SK-N-SH (cell line): ENCODE measurements around the gene SHC3. TPM values are rescaled to one million over a fixed set of nuclear protein-coding genes. Genes with fewer than 3 reads are reported as not detected.
A peak's percentile ranks its signal among the peaks of the same experiment; 100 is the strongest.

Experiments used
- CTCF ChIA-PET: fragments of 300-600, 350-600 bp; formaldehyde crosslinking; extraction: SDS; loops from one replicate; lab custom pipeline; 2021; lab: Yijun Ruan, JAX
- POLR2A ChIA-PET: fragments of 350-600 bp; sonication (Branson Sonifier 250); formaldehyde crosslinking; extraction: SDS; loops from one replicate; lab custom pipeline; 2020; ENCODE audit warnings: antibody characterized with exemption, inconsistent platforms; lab: Yijun Ruan, JAX
- DNase-seq: peaks from one replicate; pipeline ENCODE4 v3.0.0; 2012
- H2AFZ ChIP-seq: fragments of 200-600 bp; sonication (generic); 2 replicates; pipeline ENCODE4 v1.8.1; 2016; ENCODE audit warnings: antibody characterized with exemption, mild to moderate bottlenecking, low read depth
- H3F3A ChIP-seq: fragments of 200-600 bp; sonication (generic); replicated peaks from 2 replicates; pipeline ENCODE3; 2016; ENCODE audit warnings: antibody characterized with exemption, mild to moderate bottlenecking; ENCODE audit not compliant: insufficient read depth
- H3K27ac ChIP-seq, 2 experiments: fragments of 200-500 bp in 1 of 2; fragments of 200-600 bp in 1 of 2; sonication (Bioruptor generic) in 1 of 2; sonication (generic), shearing (Covaris generic) in 1 of 2; 2 replicates each; pipeline versions ENCODE4 v1.5.1 to v1.6.1; 2014 to 2016; ENCODE audit warnings: low read depth in 2 of 2, inconsistent platforms in 1 of 2, low read length in 1 of 2, mild to moderate bottlenecking in 1 of 2, mixed read lengths in 1 of 2
- H3K27me3 ChIP-seq: fragments of 200-600 bp; sonication (generic), shearing (Covaris generic); 2 replicates; pipeline ENCODE4 v1.6.1; 2016; ENCODE audit warnings: mixed run types; ENCODE audit not compliant: insufficient read depth
- H3K36me3 ChIP-seq, 2 experiments: fragments of 200-500 bp in 1 of 2; fragments of 200-600 bp in 1 of 2; sonication (Bioruptor generic) in 1 of 2; sonication (generic) in 1 of 2; replicated peaks in 1 of 2; 2 replicates each; pipeline versions ENCODE3 to v1.5.1; 2014 to 2016; ENCODE audit warnings: low read length in 1 of 2, mild to moderate bottlenecking in 1 of 2; ENCODE audit not compliant: insufficient read depth in 2 of 2, control insufficient read depth in 1 of 2
- H3K4me1 ChIP-seq, 2 experiments: fragments of 200-500 bp in 1 of 2; fragments of 200-600 bp in 1 of 2; sonication (Bioruptor generic) in 1 of 2; sonication (generic), shearing (Covaris generic) in 1 of 2; 2 replicates each; pipeline versions ENCODE4 v1.5.1 to v1.6.1; 2014 to 2016; ENCODE audit warnings: low read depth in 1 of 2, low read length in 1 of 2, mixed run types in 1 of 2; ENCODE audit not compliant: insufficient read depth in 2 of 2, control insufficient read depth in 1 of 2
- H3K4me2 ChIP-seq: fragments of 200-600 bp; sonication (generic), shearing (Covaris generic); 2 replicates; pipeline ENCODE4 v1.6.1; 2017; ENCODE audit warnings: mixed run types
- H3K4me3 ChIP-seq, 2 experiments: fragments of 200-500 bp in 1 of 2; fragments of 200-600 bp in 1 of 2; sonication (Bioruptor generic) in 1 of 2; sonication (generic), shearing (Covaris generic) in 1 of 2; 2 replicates each; pipeline versions ENCODE4 v1.5.1 to v1.8.1; 2014 to 2016; ENCODE audit warnings: low read depth in 2 of 2, inconsistent platforms in 1 of 2, low read length in 1 of 2, mild to moderate bottlenecking in 1 of 2, mixed read lengths in 1 of 2, moderate library complexity in 1 of 2
- H3K79me2 ChIP-seq: fragments of 200-600 bp; sonication (generic); 2 replicates; pipeline ENCODE4 v1.8.1; 2017; ENCODE audit warnings: mild to moderate bottlenecking; ENCODE audit not compliant: insufficient read depth
- H3K9ac ChIP-seq: fragments of 200-600 bp; sonication (generic); 2 replicates; pipeline ENCODE4 v1.6.1; 2017; ENCODE audit warnings: mixed run types
- H3K9me2 ChIP-seq: fragments of 200-600 bp; sonication (generic); 2 replicates; pipeline ENCODE4 v1.6.1; 2017; ENCODE audit warnings: mixed run types
- H3K9me3 ChIP-seq: fragments of 200-600 bp; sonication (generic); 2 replicates; pipeline ENCODE4 v1.6.1; 2017; ENCODE audit warnings: mixed run types, mild to moderate bottlenecking, moderate library complexity
- H4K20me1 ChIP-seq: fragments of 200-600 bp; sonication (generic); 2 replicates; pipeline ENCODE4 v1.6.1; 2017; ENCODE audit warnings: mild to moderate bottlenecking, mixed run types; ENCODE audit not compliant: insufficient read depth
- EP300 ChIP-seq, 2 experiments: IDR thresholded peaks; 2 replicates each; pipeline versions ENCODE4 v1.4.0 to v1.6.1; 2012; ENCODE audit warnings: borderline replicate concordance in 1 of 2, low read depth in 1 of 2, low read length in 1 of 2
- FOSL2 ChIP-seq: IDR thresholded peaks from 2 replicates; pipeline ENCODE4 v1.4.0; 2012; ENCODE audit warnings: low read depth, mild to moderate bottlenecking, moderate library complexity, borderline replicate concordance
- FOXJ3 ChIP-seq: sonication (generic); formaldehyde crosslinking; IDR thresholded peaks from 2 replicates; pipeline ENCODE4 v1.5.1; 2020; ENCODE audit warnings: mild to moderate bottlenecking, missing genetic modification reagents
- JUND ChIP-seq: IDR thresholded peaks from 2 replicates; pipeline ENCODE4 v1.4.0; 2012
- NFIC ChIP-seq: IDR thresholded peaks from 2 replicates; pipeline ENCODE4 v1.4.0; 2012; ENCODE audit warnings: borderline replicate concordance
- POLR2AphosphoS5 ChIP-seq: IDR thresholded peaks from 2 replicates; pipeline ENCODE4 v1.6.1; 2012; ENCODE audit warnings: low read depth, low read length
- TCF12 ChIP-seq: IDR thresholded peaks from 2 replicates; pipeline ENCODE4 v1.4.0; 2012
- TEAD4 ChIP-seq: IDR thresholded peaks from 2 replicates; pipeline ENCODE4 v1.4.0; 2012; ENCODE audit warnings: mild to moderate bottlenecking, borderline replicate concordance; ENCODE audit not compliant: insufficient read depth
- WGBS: methylation state at CpG from one replicate; pipeline ENCODE4 v1.1.6; 2017; ENCODE audit warnings: low lambda C conversion rate; 5-methylcytosine and 5-hydroxymethylcytosine counted together
- polyA plus RNA-seq, 3 experiments: library from polyadenylated mRNA; depleted of rRNA; stranded (reverse); fragments of >200 nt; gene quantifications; 2 replicates each; pipeline ENCODE4 v1.2.3, GENCODE V29; 2012
- TF ChIP-seq, protein P1 (sequence below): IDR thresholded peaks from 2 replicates; pipeline ENCODE4 v1.4.0; 2012; ENCODE audit warnings: low read depth
- TF ChIP-seq, protein P2 (sequence below): IDR thresholded peaks from 2 replicates; pipeline ENCODE4; 2012
- TF ChIP-seq, protein P3 (sequence below): IDR thresholded peaks from 2 replicates; pipeline ENCODE4 v1.6.1; 2012; ENCODE audit warnings: mild to moderate bottlenecking, low read depth, low read length, moderate library complexity

The SHC3 gene
- polyA plus RNA-seq, 1 of the 3 experiments (the other 2 are of a cell fraction) = 3.2 TPM

DNA sequence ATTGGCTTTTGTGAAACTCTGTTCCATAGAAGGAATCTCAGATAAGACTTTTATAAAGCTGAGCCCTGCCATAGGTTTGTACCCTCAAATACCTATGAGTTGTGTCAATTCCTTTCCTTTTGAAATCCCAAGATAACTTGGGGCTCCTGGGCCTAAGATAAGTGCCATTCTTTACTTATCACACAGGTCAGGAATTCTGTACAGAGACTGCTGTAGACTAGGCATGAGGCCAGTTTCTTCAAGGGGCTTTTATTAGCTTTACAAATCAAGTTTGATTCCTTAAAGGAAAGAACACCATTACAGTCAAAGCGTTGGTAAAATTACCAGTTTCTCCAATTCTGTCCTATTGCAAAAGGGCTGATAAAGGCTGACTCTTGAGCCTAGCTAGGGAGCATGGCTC is 39.2 kb downstream of the SHC3 start (continued):
- TF ChIP-seq, protein P1, sequence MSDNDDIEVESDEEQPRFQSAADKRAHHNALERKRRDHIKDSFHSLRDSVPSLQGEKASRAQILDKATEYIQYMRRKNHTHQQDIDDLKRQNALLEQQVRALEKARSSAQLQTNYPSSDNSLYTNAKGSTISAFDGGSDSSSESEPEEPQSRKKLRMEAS = no peak
- no peak for TF ChIP-seq FOXJ3 (CRISPR knock-in tag)
- TF ChIP-seq, protein P2, sequence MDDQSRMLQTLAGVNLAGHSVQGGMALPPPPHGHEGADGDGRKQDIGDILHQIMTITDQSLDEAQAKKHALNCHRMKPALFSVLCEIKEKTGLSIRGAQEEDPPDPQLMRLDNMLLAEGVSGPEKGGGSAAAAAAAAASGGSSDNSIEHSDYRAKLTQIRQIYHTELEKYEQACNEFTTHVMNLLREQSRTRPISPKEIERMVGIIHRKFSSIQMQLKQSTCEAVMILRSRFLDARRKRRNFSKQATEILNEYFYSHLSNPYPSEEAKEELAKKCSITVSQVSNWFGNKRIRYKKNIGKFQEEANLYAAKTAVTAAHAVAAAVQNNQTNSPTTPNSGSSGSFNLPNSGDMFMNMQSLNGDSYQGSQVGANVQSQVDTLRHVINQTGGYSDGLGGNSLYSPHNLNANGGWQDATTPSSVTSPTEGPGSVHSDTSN = peak; percentile 48
- TF ChIP-seq, protein P3, sequence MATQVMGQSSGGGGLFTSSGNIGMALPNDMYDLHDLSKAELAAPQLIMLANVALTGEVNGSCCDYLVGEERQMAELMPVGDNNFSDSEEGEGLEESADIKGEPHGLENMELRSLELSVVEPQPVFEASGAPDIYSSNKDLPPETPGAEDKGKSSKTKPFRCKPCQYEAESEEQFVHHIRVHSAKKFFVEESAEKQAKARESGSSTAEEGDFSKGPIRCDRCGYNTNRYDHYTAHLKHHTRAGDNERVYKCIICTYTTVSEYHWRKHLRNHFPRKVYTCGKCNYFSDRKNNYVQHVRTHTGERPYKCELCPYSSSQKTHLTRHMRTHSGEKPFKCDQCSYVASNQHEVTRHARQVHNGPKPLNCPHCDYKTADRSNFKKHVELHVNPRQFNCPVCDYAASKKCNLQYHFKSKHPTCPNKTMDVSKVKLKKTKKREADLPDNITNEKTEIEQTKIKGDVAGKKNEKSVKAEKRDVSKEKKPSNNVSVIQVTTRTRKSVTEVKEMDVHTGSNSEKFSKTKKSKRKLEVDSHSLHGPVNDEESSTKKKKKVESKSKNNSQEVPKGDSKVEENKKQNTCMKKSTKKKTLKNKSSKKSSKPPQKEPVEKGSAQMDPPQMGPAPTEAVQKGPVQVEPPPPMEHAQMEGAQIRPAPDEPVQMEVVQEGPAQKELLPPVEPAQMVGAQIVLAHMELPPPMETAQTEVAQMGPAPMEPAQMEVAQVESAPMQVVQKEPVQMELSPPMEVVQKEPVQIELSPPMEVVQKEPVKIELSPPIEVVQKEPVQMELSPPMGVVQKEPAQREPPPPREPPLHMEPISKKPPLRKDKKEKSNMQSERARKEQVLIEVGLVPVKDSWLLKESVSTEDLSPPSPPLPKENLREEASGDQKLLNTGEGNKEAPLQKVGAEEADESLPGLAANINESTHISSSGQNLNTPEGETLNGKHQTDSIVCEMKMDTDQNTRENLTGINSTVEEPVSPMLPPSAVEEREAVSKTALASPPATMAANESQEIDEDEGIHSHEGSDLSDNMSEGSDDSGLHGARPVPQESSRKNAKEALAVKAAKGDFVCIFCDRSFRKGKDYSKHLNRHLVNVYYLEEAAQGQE = no peak

DNA sequence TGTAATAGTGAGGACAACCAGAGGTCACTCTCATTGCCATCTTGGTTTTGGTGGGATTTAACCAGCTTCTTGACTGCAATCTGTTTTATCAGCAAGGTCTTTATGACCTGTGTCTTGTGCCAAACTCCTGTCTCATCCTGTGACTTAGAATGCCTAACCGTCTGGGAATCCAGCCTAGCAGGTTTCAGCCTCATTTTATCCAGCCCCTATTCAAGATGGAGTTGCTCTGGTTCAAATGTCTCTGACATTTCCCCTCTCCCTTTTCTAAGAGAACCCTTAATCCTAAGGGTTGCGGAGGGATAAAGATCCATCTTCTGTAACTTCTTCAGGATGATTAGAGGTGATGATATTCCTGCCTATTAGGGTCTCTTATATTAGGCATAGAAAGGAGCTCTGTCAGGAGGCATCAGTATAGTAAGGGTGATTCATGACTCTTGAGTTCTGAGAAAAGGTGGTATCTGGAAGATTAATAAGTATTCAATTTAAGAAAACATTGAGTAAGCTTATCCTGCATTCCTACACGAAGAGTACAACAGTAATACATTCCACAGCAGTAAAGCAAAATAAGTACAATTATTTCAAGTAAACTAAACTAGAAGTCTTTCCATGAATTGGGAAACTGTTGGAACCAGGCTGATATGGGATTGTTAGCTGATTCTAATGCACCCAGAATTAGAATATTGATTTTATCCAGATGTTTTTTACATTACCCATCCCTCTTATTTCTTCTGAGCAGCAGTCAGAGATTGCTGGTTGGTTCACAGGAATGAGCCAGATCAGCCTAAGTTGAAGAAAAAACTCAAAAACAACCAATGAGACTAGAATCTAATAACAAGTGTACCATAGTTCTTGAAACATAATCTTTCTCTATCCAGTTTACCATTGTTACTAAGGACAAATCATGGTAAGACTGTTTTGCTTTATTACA is 39.9 kb downstream of the SHC3 start:
- Histone ChIP-seq H3K79me2 (peaks cover 68% of the 10 kb centered on the region), H3K27ac (peak overlapping the region; percentile 68 to 99), H4K20me1 (no peaks in the 10 kb centered on the region), H3K36me3 (peaks cover 0 to 11% of the 10 kb centered on the region in 2 experiments), H3K4me1 (peaks cover 5 to 42% of the 10 kb centered on the region in 2 experiments), H3K9me3 (peaks cover 16% of the 10 kb centered on the region; the same call in 1 of the 2 replicates), H3F3A (peaks cover 47% of the 10 kb centered on the region), H3K4me3 (no peak overlapping the region; a peak in 1 of 4 replicates), H3K9me2 (no peaks in the 10 kb centered on the region), H3K27me3 (no peaks in the 10 kb centered on the region), H2AFZ (no peak overlapping the region), H3K9ac (peak overlapping the region; percentile 76), H3K4me2 (peak overlapping the region; percentile 66)
- ChIA-PET POLR2A (no interaction called here), CTCF (interaction anchor here (1.0 kb wide), 2 partner anchors 17 to 140 kb away, joined by 3 to 4 read pairs; no protein-coding TSS in a partner anchor)
- DNase-seq = no peak
- 38% methylated on average over 3 of the region's 3 CpGs for WGBS
- TF ChIP-seq EP300 (IDR thresholded peaks at IDR 0.05; ENCODE audit: borderline replicate concordance in 1 of 2, low read depth in 1 of 2, low read length in 1 of 2) (peak in 1 of 2 experiments; percentile 72; a peak in 2 of 4 replicates), FOSL2 (peak; percentile 53; the same call in 1 of the 2 replicates), TCF12 (peak; percentile 74), JUND (peak; percentile 60; the same call in 1 of the 2 replicates), NFIC (peak; percentile 38; the same call in 1 of the 2 replicates), POLR2AphosphoS5 (no peak), TEAD4 (0 out of 2 replicates have a peak, but pooled peaks have one; percentile 33)
- TF ChIP-seq, protein P3 = no peak
- TF ChIP-seq, protein P2 = peak; percentile 88
